Measurements from ENCODE around the gene CDC42BPB.

CDC42BPB gene

DNA sequence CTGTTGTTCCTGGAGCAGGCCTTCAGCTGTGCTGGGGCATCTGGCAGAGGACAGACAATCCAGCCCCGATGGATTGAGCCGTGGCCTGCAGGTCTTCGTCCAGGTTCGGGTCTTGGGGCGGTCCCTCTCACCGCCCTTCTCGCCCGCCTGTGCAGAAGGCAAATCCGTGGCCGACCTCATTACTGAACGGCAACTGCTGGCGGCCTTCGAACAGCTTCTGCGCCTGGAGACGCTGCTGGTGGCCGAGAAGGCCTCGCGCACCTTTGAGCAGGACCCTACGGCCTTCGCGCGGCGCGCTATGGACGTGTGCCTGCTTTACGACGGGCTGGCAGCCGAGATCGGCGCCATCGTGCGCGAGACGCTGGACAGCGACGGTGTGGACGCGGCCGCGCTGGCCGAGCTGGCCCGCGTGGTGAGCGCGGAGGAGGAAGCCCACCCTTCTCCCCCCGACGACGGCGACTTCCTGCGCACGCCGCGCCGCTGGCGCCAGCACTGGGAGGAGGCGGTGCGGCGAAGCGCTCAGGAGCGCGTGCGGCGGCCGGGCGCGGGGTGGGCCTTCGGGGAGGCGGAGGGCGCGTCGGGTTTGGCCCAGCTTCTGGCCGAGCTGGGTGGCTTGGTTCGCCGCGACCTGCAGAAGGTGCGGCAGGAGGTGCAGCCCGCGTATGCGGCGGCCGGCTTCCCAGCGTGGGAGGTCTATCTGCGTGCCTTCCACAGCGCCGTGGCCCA lies 44.8 kb upstream of the CDC42BPB start:
- Histone ChIP-seq H3K4me2 (ENCODE audit: insufficient read depth, low read length, poor library complexity, severe bottlenecking) (no peak overlapping the region), H3K27ac (replicated peaks; ENCODE audit: low read length) (no peak overlapping the region), H3K9ac (ENCODE audit: low read depth, low read length, poor library complexity) (peak overlapping the region; percentile 55), H3K9me3 (replicated peaks in 1 of 2; ENCODE audit: control insufficient read depth in 2 of 2, insufficient read depth in 1 of 2, low read depth in 1 of 2, low read length in 2 of 2) (no peaks in the 10 kb centered on the region), H3K79me1 (ENCODE audit: low read depth, low read length) (no peaks in the 10 kb centered on the region), H3K36me3 (replicated peaks in 1 of 2; ENCODE audit: control insufficient read depth in 2 of 2, insufficient read depth in 2 of 2, low read length in 2 of 2) (no peaks in the 10 kb centered on the region), H2AFZ (ENCODE audit: low read length) (no peak overlapping the region), H3K4me1 (ENCODE audit: control insufficient read depth in 2 of 2, insufficient read depth in 1 of 2, low read depth in 1 of 2, low read length in 2 of 2) (peaks cover 5 to 15% of the 10 kb centered on the region in 2 donors), H3K4ac (ENCODE audit: low read length) (no peak overlapping the region), H2BK12ac (ENCODE audit: low read length) (peak overlapping the region; percentile 93), H3K23ac (ENCODE audit: low read depth, low read length, poor library complexity) (no peak overlapping the region), H3K14ac (ENCODE audit: low read length) (no peak overlapping the region), H2BK15ac (ENCODE audit: low read length) (peak overlapping the region; percentile 67), H3K18ac (ENCODE audit: low read length) (peak overlapping the region; percentile 58), H2BK5ac (ENCODE audit: low read length) (no peak overlapping the region), H4K8ac (ENCODE audit: low read depth, low read length) (no peak overlapping the region), H3K27me3 (ENCODE audit: control insufficient read depth in 3 of 3, insufficient read depth in 3 of 3, low read depth in 1 of 3, low read length in 3 of 3) (peaks cover 6 to 40% (median 40%) of the 10 kb centered on the region in 3 experiments), H2AK5ac (ENCODE audit: low read depth, low read length) (peak overlapping the region; percentile 19), H3K4me3 (ENCODE audit: low read length in 2 of 2) (peak overlapping the region in 1 of 2 donors; percentile 29), H4K91ac (ENCODE audit: low read depth, low read length, poor library complexity) (no peak overlapping the region), H2BK120ac (ENCODE audit: low read depth, low read length) (peak overlapping the region; percentile 4)
- WGBS, 2 donors (ENCODE audit: extremely low coverage in 2 of 2, insufficient read length in 2 of 2, insufficient replicate concordance in 1 of 2) = no CpG with 5 or more reads among the region's 85 CpGs
- DNase-seq (ENCODE audit: low spot score) = no peak

DNA sequence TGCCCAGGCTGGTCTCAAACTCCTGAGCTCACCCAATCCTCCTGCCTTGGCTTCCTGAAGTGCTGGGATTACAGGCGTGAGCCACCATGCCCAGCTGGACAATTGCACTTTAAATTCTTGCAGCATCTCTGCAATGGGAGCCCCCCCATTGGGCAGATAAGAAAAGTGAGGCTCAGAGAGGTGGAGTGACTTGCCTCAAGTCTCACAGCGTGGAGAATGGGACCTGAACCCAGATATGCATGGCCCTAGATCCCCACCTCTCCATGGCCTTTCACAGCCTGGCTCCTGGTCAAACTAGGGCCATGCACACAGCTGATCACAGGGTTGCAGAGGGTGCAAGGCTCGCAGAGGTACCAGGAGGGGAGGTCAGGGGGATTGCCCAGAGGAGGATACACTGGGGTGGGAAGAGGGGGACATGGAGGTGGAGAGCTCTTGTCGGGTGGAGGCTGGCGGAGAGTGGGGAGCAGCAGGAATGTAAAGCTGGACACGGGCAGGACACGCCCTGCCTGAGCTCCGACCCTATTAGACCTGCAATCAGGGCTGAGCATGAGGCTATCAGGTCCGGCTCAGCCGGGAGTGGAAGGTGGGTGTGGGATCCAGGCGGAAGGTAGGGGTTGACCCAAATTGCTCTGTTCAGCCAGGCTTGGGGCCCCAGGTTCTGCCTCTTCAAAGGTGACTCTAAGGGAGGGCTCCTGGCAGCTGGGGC lies 44.1 kb upstream of the CDC42BPB start:
- Histone ChIP-seq H3K27ac (replicated peaks; ENCODE audit: low read length) (no peak overlapping the region), H3K4me2 (ENCODE audit: insufficient read depth, low read length, poor library complexity, severe bottlenecking) (no peak overlapping the region), H3K18ac (ENCODE audit: low read length) (no peak overlapping the region), H3K4me3 (ENCODE audit: low read length in 2 of 2) (peak overlapping the region in 1 of 2 donors; percentile 42), H3K9me3 (replicated peaks in 1 of 2; ENCODE audit: control insufficient read depth in 2 of 2, insufficient read depth in 1 of 2, low read depth in 1 of 2, low read length in 2 of 2) (no peaks in the 10 kb centered on the region), H3K9ac (ENCODE audit: low read depth, low read length, poor library complexity) (no peak overlapping the region), H3K23ac (ENCODE audit: low read depth, low read length, poor library complexity) (peak overlapping the region; percentile 86), H3K27me3 (ENCODE audit: control insufficient read depth in 3 of 3, insufficient read depth in 3 of 3, low read depth in 1 of 3, low read length in 3 of 3) (peaks cover 6 to 40% (median 40%) of the 10 kb centered on the region in 3 experiments), H3K36me3 (replicated peaks in 1 of 2; ENCODE audit: control insufficient read depth in 2 of 2, insufficient read depth in 2 of 2, low read length in 2 of 2) (no peaks in the 10 kb centered on the region), H4K8ac (ENCODE audit: low read depth, low read length) (no peak overlapping the region), H2BK12ac (ENCODE audit: low read length) (no peak overlapping the region), H2BK120ac (ENCODE audit: low read depth, low read length) (no peak overlapping the region), H2BK5ac (ENCODE audit: low read length) (no peak overlapping the region), H3K14ac (ENCODE audit: low read length) (no peak overlapping the region), H4K91ac (ENCODE audit: low read depth, low read length, poor library complexity) (no peak overlapping the region), H2AFZ (ENCODE audit: low read length) (no peak overlapping the region), H3K4me1 (ENCODE audit: control insufficient read depth in 2 of 2, insufficient read depth in 1 of 2, low read depth in 1 of 2, low read length in 2 of 2) (peaks cover 5 to 15% of the 10 kb centered on the region in 2 donors), H2AK5ac (ENCODE audit: low read depth, low read length) (no peak overlapping the region), H3K79me1 (ENCODE audit: low read depth, low read length) (no peaks in the 10 kb centered on the region), H3K4ac (ENCODE audit: low read length) (no peak overlapping the region), H2BK15ac (ENCODE audit: low read length) (peak overlapping the region; percentile 67)
- DNase-seq (ENCODE audit: low spot score) = no peak
- WGBS, 2 donors (ENCODE audit: extremely low coverage in 2 of 2, insufficient read length in 2 of 2, insufficient replicate concordance in 1 of 2) = no CpG with 5 or more reads among the region's 11 CpGs

DNA sequence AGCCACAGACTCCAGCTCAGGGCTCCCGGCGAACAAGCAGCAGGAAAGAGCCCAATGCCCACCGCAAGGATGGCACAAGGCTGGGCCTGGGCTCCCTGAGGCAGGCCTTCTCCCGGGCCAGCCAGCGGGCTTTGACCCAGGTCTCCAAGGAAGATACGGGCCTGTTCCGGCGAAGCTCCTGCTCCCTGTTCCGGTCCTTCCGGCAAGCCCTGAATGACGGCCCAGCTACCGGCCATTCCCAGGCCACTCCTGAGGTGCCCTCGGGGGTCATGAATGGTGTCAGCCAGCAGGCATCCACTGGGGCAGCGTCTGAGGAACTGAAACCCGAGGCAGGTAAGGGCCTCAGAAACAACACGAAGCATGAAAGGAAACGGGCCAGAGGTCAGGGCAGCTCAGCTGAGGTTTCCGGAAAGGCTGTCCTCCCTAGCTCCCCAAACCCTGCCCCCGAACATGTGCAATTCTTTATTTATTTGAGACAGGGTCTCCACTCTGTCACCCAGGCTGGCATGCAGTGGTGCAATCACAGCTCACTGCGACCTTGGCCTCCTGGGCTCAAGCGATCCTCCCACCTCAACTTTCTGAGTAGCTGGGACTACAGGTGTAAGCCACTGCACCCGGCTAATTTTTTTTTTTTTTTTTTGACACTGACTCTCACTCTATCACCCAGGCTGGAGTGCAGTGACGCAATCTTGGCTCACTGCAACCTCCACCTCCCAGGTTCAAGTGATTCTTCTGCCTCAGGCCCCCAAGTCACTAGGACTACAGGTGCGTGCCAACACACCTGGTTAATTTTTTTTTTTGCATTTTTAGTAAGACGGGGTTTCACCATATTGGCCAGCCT lies 43.2 kb upstream of the CDC42BPB start:
- no peak overlapping the region for H2BK120ac ChIP-seq (ENCODE audit: low read depth, low read length)
- peaks cover 5 to 14% of the 10 kb centered on the region in 2 donors for H3K4me1 ChIP-seq (ENCODE audit: control insufficient read depth in 2 of 2, insufficient read depth in 1 of 2, low read depth in 1 of 2, low read length in 2 of 2)
- no peak overlapping the region for H2AFZ ChIP-seq (ENCODE audit: low read length)
- no peak overlapping the region for H3K18ac ChIP-seq (ENCODE audit: low read length)
- no peak overlapping the region for H3K4me2 ChIP-seq (ENCODE audit: insufficient read depth, low read length, poor library complexity, severe bottlenecking)
- no peaks in the 10 kb centered on the region for H3K79me1 ChIP-seq (ENCODE audit: low read depth, low read length)
- no peak overlapping the region for H3K27ac ChIP-seq (replicated peaks; ENCODE audit: low read length)
- H3K36me3 ChIP-seq (replicated peaks in 1 of 2; ENCODE audit: control insufficient read depth in 2 of 2, insufficient read depth in 2 of 2, low read length in 2 of 2) = no peaks in the 10 kb centered on the region
- no peak overlapping the region for H3K14ac ChIP-seq (ENCODE audit: low read length)
- H4K91ac ChIP-seq (ENCODE audit: low read depth, low read length, poor library complexity) = no peak overlapping the region
- H3K9ac ChIP-seq (ENCODE audit: low read depth, low read length, poor library complexity) = no peak overlapping the region
- H2BK5ac ChIP-seq (ENCODE audit: low read length) = no peak overlapping the region
- WGBS, 2 donors (ENCODE audit: extremely low coverage in 2 of 2, insufficient read length in 2 of 2, insufficient replicate concordance in 1 of 2) = no CpG with 5 or more reads among the region's 25 CpGs
- H2AK5ac ChIP-seq (ENCODE audit: low read depth, low read length) = peak overlapping the region; percentile 39
- no peak overlapping the region for H4K8ac ChIP-seq (ENCODE audit: low read depth, low read length)
- H3K9me3 ChIP-seq (replicated peaks in 1 of 2; ENCODE audit: control insufficient read depth in 2 of 2, insufficient read depth in 1 of 2, low read depth in 1 of 2, low read length in 2 of 2) = no peaks in the 10 kb centered on the region
- H3K4ac ChIP-seq (ENCODE audit: low read length) = no peak overlapping the region
- H3K23ac ChIP-seq (ENCODE audit: low read depth, low read length, poor library complexity) = no peak overlapping the region
- no peak overlapping the region for H3K4me3 ChIP-seq (ENCODE audit: low read length in 2 of 2)
- no peak overlapping the region for H2BK15ac ChIP-seq (ENCODE audit: low read length)
- DNase-seq (ENCODE audit: low spot score) = no peak
- peaks cover 6 to 40% (median 37%) of the 10 kb centered on the region in 3 experiments for H3K27me3 ChIP-seq (ENCODE audit: control insufficient read depth in 3 of 3, insufficient read depth in 3 of 3, low read depth in 1 of 3, low read length in 3 of 3)
- H2BK12ac ChIP-seq (ENCODE audit: low read length) = no peak overlapping the region

All from neuronal stem cell (in vitro differentiated cells).